Measurements from ENCODE around the gene LRBA. TPM values are rescaled to one million over a fixed set of nuclear protein-coding genes. Genes with fewer than 3 reads are reported as not detected.

Gene LRBA
- total and polyA plus RNA-seq, 8 donors = 43.3 to 62.5 (median 52.3) TPM

GRCh38 chr4:150821641-150822040 lies 193.4 kb downstream of the LRBA start:
- intact Hi-C loops (cut with DNase I) = no loop called here
- no peak overlapping the region for H3K4me3 ChIP-seq
- ATAC-seq = no peak
- no peaks in the 10 kb centered on the region for H3K36me3 ChIP-seq
- no peak for TF ChIP-seq CTCF (IDR thresholded peaks at IDR 0.05)
- no peak for DNase-seq
- no peaks in the 10 kb centered on the region for H3K27me3 ChIP-seq
- H3K9me3 ChIP-seq = no peaks in the 10 kb centered on the region
- no peaks in the 10 kb centered on the region for H3K4me1 ChIP-seq
- H3K27ac ChIP-seq = no peak overlapping the region

DNA sequence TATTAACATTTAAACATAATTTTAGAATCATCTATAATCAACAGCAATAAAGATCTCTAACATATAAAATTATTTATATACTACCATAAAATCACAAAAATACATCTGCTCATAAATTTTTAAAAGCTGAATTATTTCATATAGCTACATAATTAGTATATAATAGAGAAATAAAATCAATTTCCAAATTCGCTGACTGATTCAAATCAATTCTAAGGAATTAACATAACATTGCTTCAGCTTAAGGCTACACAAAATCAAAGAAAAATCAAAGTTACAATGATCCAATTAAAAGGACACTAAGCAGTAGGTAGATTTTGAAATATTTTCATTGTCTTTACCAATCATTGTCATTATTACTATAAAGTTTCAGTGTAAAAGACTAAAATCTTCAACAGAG lies 194.7 kb downstream of the LRBA start:
- Histone ChIP-seq H3K36me3 (no peaks in the 10 kb centered on the region), H3K27ac (no peak overlapping the region), H3K4me1 (no peaks in the 10 kb centered on the region), H3K27me3 (no peaks in the 10 kb centered on the region), H3K4me3 (no peak overlapping the region), H3K9me3 (no peaks in the 10 kb centered on the region)
- no peak for DNase-seq
- ATAC-seq = no peak
- intact Hi-C loops (cut with DNase I) = no loop called here
- TF ChIP-seq CTCF (IDR thresholded peaks at IDR 0.05) = no peak

DNA sequence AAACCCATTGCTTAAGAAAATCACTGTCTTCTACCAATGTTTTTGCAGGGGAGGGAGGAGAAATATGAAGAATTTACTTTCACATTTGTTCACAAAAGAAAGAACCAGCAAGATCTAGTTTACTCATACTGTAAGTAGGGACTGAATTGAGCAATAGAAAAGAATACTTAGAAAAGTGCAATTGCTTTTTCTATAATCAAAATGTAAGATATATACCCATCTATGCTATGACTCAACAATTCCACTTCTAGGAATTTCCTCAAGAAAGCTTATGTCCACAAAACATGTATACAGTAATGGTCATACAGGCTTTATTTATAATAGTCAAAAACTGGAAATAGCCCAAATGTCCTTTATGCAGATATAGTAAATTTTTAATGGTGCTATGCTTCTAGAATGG lies 196.4 kb downstream of the LRBA start:
- TF ChIP-seq CTCF (IDR thresholded peaks at IDR 0.05) = no peak
- ATAC-seq (no peak), DNase-seq (no peak)
- Histone ChIP-seq H3K27ac (no peak overlapping the region), H3K36me3 (no peaks in the 10 kb centered on the region), H3K9me3 (no peaks in the 10 kb centered on the region), H3K27me3 (no peaks in the 10 kb centered on the region), H3K4me1 (no peaks in the 10 kb centered on the region), H3K4me3 (no peak overlapping the region)
- intact Hi-C loops (cut with DNase I) = no loop called here

DNA sequence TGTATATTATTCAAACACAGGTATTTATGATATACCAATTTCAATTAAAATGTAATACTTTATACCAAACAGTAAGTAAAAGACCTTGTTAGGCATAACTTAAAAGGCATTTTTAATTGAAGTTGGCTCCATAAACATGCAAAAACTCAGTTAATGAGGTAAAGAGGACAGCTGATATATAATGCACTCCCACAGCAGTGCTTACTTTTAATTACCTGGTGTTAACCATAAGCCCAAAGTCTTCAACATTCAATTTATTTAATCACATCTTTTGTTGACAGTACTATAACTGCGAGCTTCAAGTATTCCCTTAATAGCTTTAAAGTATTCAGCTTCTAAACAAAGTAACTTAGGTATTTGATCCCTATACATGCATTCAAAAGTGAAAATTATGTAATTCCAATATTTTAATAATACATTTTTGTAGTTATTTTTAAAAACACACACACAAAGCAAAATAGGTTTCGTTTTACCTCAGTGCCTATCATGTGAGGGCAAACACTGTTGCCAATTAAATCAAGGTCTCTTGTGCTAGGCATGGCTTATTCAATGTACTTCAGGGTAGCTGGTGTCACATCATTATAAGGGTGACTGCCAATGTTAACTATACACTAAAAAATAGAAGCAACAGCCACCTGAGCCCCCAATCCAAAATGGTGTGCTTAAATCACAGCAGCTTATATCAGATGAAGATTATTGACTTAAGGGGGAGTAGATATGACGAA lies 197.1 kb downstream of the LRBA start:
- H3K4me3 ChIP-seq = no peak overlapping the region
- no peaks in the 10 kb centered on the region for H3K9me3 ChIP-seq
- no peak for DNase-seq
- no peak overlapping the region for H3K27ac ChIP-seq
- H3K4me1 ChIP-seq = no peaks in the 10 kb centered on the region
- TF ChIP-seq CTCF (IDR thresholded peaks at IDR 0.05) = no peak
- no peaks in the 10 kb centered on the region for H3K36me3 ChIP-seq
- peak; percentile 49 for ATAC-seq
- intact Hi-C loops (cut with DNase I) = no loop called here
- H3K27me3 ChIP-seq = no peaks in the 10 kb centered on the region

DNA sequence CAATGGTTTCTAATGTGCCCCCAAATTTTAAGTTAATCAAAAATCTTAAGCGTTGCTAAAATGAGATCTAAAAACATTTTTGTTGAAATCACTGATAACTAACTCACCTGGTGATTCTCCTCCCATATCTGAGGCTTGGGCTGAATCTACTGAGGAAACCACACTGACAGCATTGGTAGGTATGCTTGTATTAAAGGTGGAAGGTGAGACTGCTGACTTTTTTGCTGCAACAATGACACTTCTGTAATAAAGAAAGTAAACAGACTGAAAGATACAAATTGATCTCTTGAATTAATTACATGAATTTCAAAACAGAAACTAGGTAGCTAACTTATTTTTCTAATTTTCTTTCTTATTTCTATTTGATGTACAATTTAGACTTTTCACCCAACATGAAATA lies 198.1 kb downstream of the LRBA start:
- intact Hi-C loops (cut with DNase I) = no loop called here

More for the DNA sequence above, 198.1 kb downstream of the LRBA start:
- H3K4me3 ChIP-seq = no peak overlapping the region
- H3K27ac ChIP-seq = no peak overlapping the region
- no peak for TF ChIP-seq CTCF (IDR thresholded peaks at IDR 0.05)
- ATAC-seq (no peak), DNase-seq (no peak)
- H3K27me3 ChIP-seq = no peaks in the 10 kb centered on the region
- H3K9me3 ChIP-seq = no peaks in the 10 kb centered on the region
- H3K4me1 ChIP-seq = no peaks in the 10 kb centered on the region
- no peaks in the 10 kb centered on the region for H3K36me3 ChIP-seq
